HCT116 (cell line): ENCODE data around the gene WASF1. TPM values are rescaled to one million over a fixed set of nuclear protein-coding genes. Genes with fewer than 3 reads are reported as not detected.

Source experiments
- ATAC-seq: fragments of 200-7000 bp; cut with Tn5 transposase; 2 replicates; pipeline ENCODE4 v1.9.1; 2020; ENCODE audit warnings: mild to moderate bottlenecking, moderate library complexity
- BruUV-seq: library from RNA; stranded (reverse); fragments of 400-500 nt; replicated peaks from 2 replicates; lab custom pipeline; 2021; lab: Mats Ljungman, UMichigan
- CTCF ChIA-PET: fragments of 300-600 bp; sonication (Branson Sonifier 250); formaldehyde crosslinking; loops from one replicate; lab custom pipeline; 2021; ENCODE audit warnings: antibody characterized with exemption; lab: Charles Lee
- POLR2A ChIA-PET: fragments of 300-600, 350-600 bp; sonication (Branson Sonifier 250); formaldehyde crosslinking; loops from one replicate; lab custom pipeline; 2021; ENCODE audit warnings: antibody characterized with exemption; lab: Charles Lee
- RAD21 ChIA-PET, 2 experiments: fragments of 300-600 bp; sonication (Branson Sonifier 250); formaldehyde crosslinking; loops; one replicate each; lab custom pipeline; 2023; ENCODE audit warnings: low total read pairs in 2 of 2; ENCODE audit not compliant: uncharacterized antibody in 2 of 2, unreplicated experiment in 2 of 2, low non-redundant PET in 1 of 2; lab: Charles Lee
- DNase-seq: peaks from one replicate; pipeline ENCODE4 v3.0.0-alpha.2; 2010; ENCODE audit warnings: low read depth, low spot score
- H2AFZ ChIP-seq: fragments of 200-600 bp; shearing (Covaris generic), sonication (generic); 2 replicates; pipeline ENCODE4 v1.6.1; 2017; ENCODE audit warnings: low read depth, mixed run types, mixed read lengths, antibody characterized with exemption, low read length; ENCODE audit not compliant: poor library complexity, severe bottlenecking
- H3K27ac ChIP-seq: 2 replicates; pipeline ENCODE4 v1.5.1; 2012; ENCODE audit warnings: low read depth, low read length
- H3K27me3 ChIP-seq: fragments of 200-600 bp; sonication (generic); 2 replicates; pipeline ENCODE4 v1.6.1; 2016; ENCODE audit warnings: mixed run types, low read length, mixed read lengths; ENCODE audit not compliant: insufficient read depth
- H3K36me3 ChIP-seq, 2 experiments: fragments of 200-500 bp in 1 of 2; fragments of 200-600 bp in 1 of 2; sonication (Bioruptor generic) in 1 of 2; sonication (generic) in 1 of 2; 2 replicates each; pipeline versions ENCODE4 v1.5.1 to v1.6.1; 2014 to 2016; ENCODE audit warnings: low read length in 2 of 2, inconsistent platforms in 1 of 2, mixed read lengths in 1 of 2, mixed run types in 1 of 2; ENCODE audit not compliant: insufficient read depth in 2 of 2, control insufficient read depth in 1 of 2
- H3K4me1 ChIP-seq, 2 experiments: fragments of 200-600 bp in 1 of 2; sonication (generic) in 1 of 2; 2 replicates each; pipeline versions ENCODE4 v1.5.1 to v1.6.1; 2012 to 2017; ENCODE audit warnings: low read length in 2 of 2, inconsistent platforms in 1 of 2, mild to moderate bottlenecking in 1 of 2, mixed read lengths in 1 of 2, mixed run types in 1 of 2, moderate library complexity in 1 of 2; ENCODE audit not compliant: insufficient read depth in 2 of 2, control insufficient read depth in 1 of 2
- H3K4me2 ChIP-seq: fragments of 200-600 bp; sonication (generic); 2 replicates; pipeline ENCODE4 v1.6.1; 2017; ENCODE audit warnings: mixed run types, low read length, mixed read lengths
- H3K4me3 ChIP-seq, 2 experiments: fragments of 200-600 bp in 1 of 2; sonication (generic) in 1 of 2; replicated peaks in 1 of 2; 2 replicates each; pipeline ENCODE4 v1.5.1; 2011 to 2016; ENCODE audit warnings: low read length in 2 of 2, control low read depth in 1 of 2, low read depth in 1 of 2, mild to moderate bottlenecking in 1 of 2, mixed read lengths in 1 of 2, mixed run types in 1 of 2
- H3K79me2 ChIP-seq: fragments of 200-600 bp; sonication (generic); 2 replicates; pipeline ENCODE4 v1.6.1; 2017; ENCODE audit warnings: mild to moderate bottlenecking, mixed run types, low read length, moderate library complexity, mixed read lengths; ENCODE audit not compliant: insufficient read depth
- H3K9ac ChIP-seq: fragments of 200-600 bp; sonication (generic); 2 replicates; pipeline ENCODE4 v1.6.1; 2016; ENCODE audit warnings: low read length, mixed read lengths
- H3K9me2 ChIP-seq: fragments of 200-600 bp; sonication (generic), shearing (Covaris generic); 2 replicates; pipeline ENCODE4 v1.6.1; 2017; ENCODE audit warnings: mixed run types, mild to moderate bottlenecking, moderate library complexity; ENCODE audit not compliant: insufficient read depth
- H3K9me3 ChIP-seq, 2 experiments: fragments of 200-500 bp in 1 of 2; fragments of 200-600 bp in 1 of 2; sonication (Bioruptor generic) in 1 of 2; sonication (generic) in 1 of 2; 2 replicates each; pipeline ENCODE4 v1.6.1; 2014 to 2017; ENCODE audit warnings: low read length in 2 of 2, mixed read lengths in 2 of 2, inconsistent platforms in 1 of 2, low read depth in 1 of 2, mild to moderate bottlenecking in 1 of 2, mixed run types in 1 of 2, moderate library complexity in 1 of 2; ENCODE audit not compliant: control insufficient read depth in 1 of 2, insufficient read depth in 1 of 2
- H4K20me1 ChIP-seq: fragments of 200-600 bp; sonication (generic), shearing (Covaris generic); 2 replicates; pipeline ENCODE4 v1.6.1; 2017; ENCODE audit warnings: mixed run types, mild to moderate bottlenecking, moderate library complexity; ENCODE audit not compliant: insufficient read depth
- ATF3 ChIP-seq: IDR thresholded peaks from 2 replicates; pipeline ENCODE4 v1.6.1; 2012
- CBX3 ChIP-seq: IDR thresholded peaks from 2 replicates; pipeline ENCODE4 v1.6.1; 2012; ENCODE audit warnings: low read depth
- CEBPB ChIP-seq: IDR thresholded peaks from 2 replicates; pipeline ENCODE4 v1.6.1; 2012; ENCODE audit warnings: low read depth
- CTCF ChIP-seq, 3 experiments: fragments of 200-600 bp in 1 of 3; sonication (generic) in 1 of 3; IDR thresholded peaks in 2 of 3; conservative IDR thresholded peaks in 1 of 3; 2 replicates each; pipeline ENCODE4 v1.5.1; 2012 to 2017; ENCODE audit warnings: low read depth in 2 of 3, low read length in 2 of 3, antibody characterized with exemption in 1 of 3, borderline replicate concordance in 1 of 3, control low read depth in 1 of 3, mild to moderate bottlenecking in 1 of 3, mixed read lengths in 1 of 3, mixed run types in 1 of 3, moderate library complexity in 1 of 3; ENCODE audit not compliant: insufficient read depth in 1 of 3
- EGR1 ChIP-seq: IDR thresholded peaks from 2 replicates; pipeline ENCODE4 v1.6.1; 2012; ENCODE audit warnings: low read depth
- EZH2phosphoT487 ChIP-seq: fragments of 200-600 bp; IDR thresholded peaks from 2 replicates; pipeline ENCODE4 v1.6.1; 2018; ENCODE audit warnings: antibody characterized with exemption, borderline replicate concordance
- FOSL1 ChIP-seq: IDR thresholded peaks from 2 replicates; pipeline ENCODE4 v1.6.1; 2012; ENCODE audit warnings: low read depth
- MAX ChIP-seq: IDR thresholded peaks from 2 replicates; pipeline ENCODE4 v1.6.1; 2012
- POLR2A ChIP-seq: IDR thresholded peaks from 2 replicates; pipeline ENCODE4 v1.7.0; 2011; ENCODE audit warnings: borderline replicate concordance; ENCODE audit not compliant: insufficient read depth, insufficient read length; ENCODE audit errors: extremely low read depth
- POLR2AphosphoS5 ChIP-seq: IDR thresholded peaks from 2 replicates; pipeline ENCODE4 v1.6.1; 2011; ENCODE audit warnings: mild to moderate bottlenecking, low read depth, low read length, moderate library complexity
- REST ChIP-seq: IDR thresholded peaks from 2 replicates; pipeline ENCODE4 v1.6.1; 2012; ENCODE audit warnings: low read depth
- SIN3A ChIP-seq: IDR thresholded peaks from 2 replicates; pipeline ENCODE4 v1.6.1; 2012; ENCODE audit warnings: low read depth
- SP1 ChIP-seq: IDR thresholded peaks from 2 replicates; pipeline ENCODE4 v1.6.1; 2012; ENCODE audit warnings: low read depth
- ZBTB33 ChIP-seq: IDR thresholded peaks from 2 replicates; pipeline ENCODE4 v1.6.1; 2011; ENCODE audit warnings: mild to moderate bottlenecking, low read length, moderate library complexity; ENCODE audit not compliant: insufficient replicate concordance; ENCODE audit errors: extremely low read depth
- ZNF274 ChIP-seq: fragments of 200-500 bp; sonication (Bioruptor generic); IDR thresholded peaks from 2 replicates; pipeline ENCODE4 v1.6.1; 2014; ENCODE audit warnings: mild to moderate bottlenecking, low read depth, low read length, inconsistent platforms
- intact Hi-C: fragments of 100-400 bp; cut with micrococcal nuclease; formaldehyde crosslinking; loops from 2 replicates; pipeline ENCODE4 v1.10.0; 2022
- total RNA-seq: library from RNA; stranded (reverse); gene quantifications from one replicate; pipeline ENCODE4 v1.2.1, GENCODE V29; 2021; ENCODE audit not compliant: unreplicated experiment

Gene WASF1
- total RNA-seq, 1 experiment from 2014 or later = 25.9 TPM

- TF ChIP-seq CTCF (IDR thresholded peaks at IDR 0.05 in 2 of 3, conservative IDR thresholded peaks at IDR 0.05 in 1 of 3; ENCODE audit: borderline replicate concordance in 1 of 3, insufficient read depth in 1 of 3, low read depth in 2 of 3, low read length in 2 of 3) (no peak), REST (no peak)
Measured at GRCh38 chr6:110216140-110216539, 36.7 kb upstream of the WASF1 start (continued).

GRCh38 chr6:110214338-110214737 is 34.9 kb upstream of the WASF1 start:
- ChIA-PET RAD21 (no interaction called here), CTCF (no interaction called here), POLR2A (no interaction called here)
- Histone ChIP-seq H3K4me1 (peaks cover 0 to 4% of the 10 kb centered on the region in 2 experiments; a peak in 1 of 4 replicates), H4K20me1 (no peaks in the 10 kb centered on the region), H3K9me2 (no peaks in the 10 kb centered on the region), H3K4me3 (no peak overlapping the region), H2AFZ (no peak overlapping the region), H3K36me3 (peaks cover 15 to 27% of the 10 kb centered on the region in 2 experiments), H3K9me3 (no peaks in the 10 kb centered on the region), H3K4me2 (no peak overlapping the region), H3K27ac (no peak overlapping the region), H3K27me3 (no peaks in the 10 kb centered on the region), H3K79me2 (no peaks in the 10 kb centered on the region), H3K9ac (no peak overlapping the region)
- DNase-seq (no peak), ATAC-seq (no peak)
- BruUV-seq = no TSS peak
- intact Hi-C loops = no loop called here
- TF ChIP-seq ATF3 (no peak), ZNF274 (no peak), FOSL1 (no peak), CEBPB (no peak), POLR2A (no peak), EZH2phosphoT487 (no peak), SP1 (no peak), CTCF (IDR thresholded peaks at IDR 0.05 in 2 of 3, conservative IDR thresholded peaks at IDR 0.05 in 1 of 3; ENCODE audit: borderline replicate concordance in 1 of 3, insufficient read depth in 1 of 3, low read depth in 2 of 3, low read length in 2 of 3) (no peak), POLR2AphosphoS5 (no peak), CBX3 (no peak), ZBTB33 (no peak), MAX (no peak), SIN3A (no peak), EGR1 (no peak)
